ENCODE measurements around the gene COBL. TPM values are rescaled to one million over a fixed set of nuclear protein-coding genes. Genes with fewer than 3 reads are reported as not detected.
A peak's percentile ranks its signal among the peaks of the same experiment; 100 is the strongest.

The COBL gene
- total and polyA plus RNA-seq, 12 donors = 0.09 to 1.4 (median 0.53) TPM

GRCh38 chr7:51068401-51068800 lies 248.2 kb downstream of the COBL start:
- H3K4me3 ChIP-seq = no peak overlapping the region
- no peaks in the 10 kb centered on the region for H3K36me3 ChIP-seq (replicated peaks in 1 of 2)
- intact Hi-C loops (cut with DNase I) = loop anchor here (10.0 kb wide), 2 partner anchors 284 to 594 kb away; partner anchors contain the start of gene GRB10 (in 1 of the 2)
- WGBS, 4 donors = 65 to 77% (median 74%) methylated on average over 4 of the region's 4 CpGs
- DNase-seq = no peak
- H3K9me3 ChIP-seq (replicated peaks in 1 of 3) = no peaks in the 10 kb centered on the region
- peaks cover 0 to 5% of the 10 kb centered on the region in 2 donors for H3K4me1 ChIP-seq (replicated peaks in 1 of 2)
- H3K27me3 ChIP-seq = no peaks in the 10 kb centered on the region
- TF ChIP-seq CTCF (IDR thresholded peaks at IDR 0.05) (no peak), POLR2A (IDR thresholded peaks at IDR 0.05) (no peak)
- no peak overlapping the region for H3K27ac ChIP-seq

- no peak overlapping the region for H3K27ac ChIP-seq
- DNase-seq = peak; percentile 47 to 91 (median 73)
Measured at GRCh38 chr7:51067757-51068156, 248.9 kb downstream of the COBL start.

GRCh38 chr7:51067258-51067657 lies 249.4 kb downstream of the COBL start:
- no peak for DNase-seq
- intact Hi-C loops (cut with DNase I) = loop anchor here (10.0 kb wide), 2 partner anchors 282 to 592 kb away; partner anchors contain the start of gene GRB10 (in 1 of the 2)
- TF ChIP-seq CTCF (IDR thresholded peaks at IDR 0.05) = no peak
- TF ChIP-seq POLR2A (IDR thresholded peaks at IDR 0.05) = no peak

More at GRCh38 chr7:51067757-51068156, 248.9 kb downstream of the COBL start:
- 43 to 51% (median 44%) methylated on average over 6 to 7 of the region's 7 CpGs for WGBS, 4 donors
- intact Hi-C loops (cut with DNase I) = loop anchor here (10.0 kb wide), 2 partner anchors 283 to 593 kb away; partner anchors contain the start of gene GRB10 (in 1 of the 2)
- peaks cover 0 to 5% of the 10 kb centered on the region in 2 donors for H3K4me1 ChIP-seq (replicated peaks in 1 of 2)
- H3K36me3 ChIP-seq (replicated peaks in 1 of 2) = no peaks in the 10 kb centered on the region
- no peaks in the 10 kb centered on the region for H3K9me3 ChIP-seq (replicated peaks in 1 of 3)
- no peak overlapping the region for H3K4me3 ChIP-seq
- no peaks in the 10 kb centered on the region for H3K27me3 ChIP-seq
- TF ChIP-seq CTCF (IDR thresholded peaks at IDR 0.05) = peak; percentile 54 to 74 (median 68)
- TF ChIP-seq POLR2A (IDR thresholded peaks at IDR 0.05) = no peak

GRCh38 chr7:51066405-51066882 lies 250.2 kb downstream of the COBL start:
- Histone ChIP-seq H3K4me3 (no peak overlapping the region), H3K4me1 (replicated peaks in 1 of 2) (peaks cover 0 to 5% of the 10 kb centered on the region in 2 donors), H3K27ac (no peak overlapping the region), H3K27me3 (no peaks in the 10 kb centered on the region), H3K36me3 (replicated peaks in 1 of 2) (no peaks in the 10 kb centered on the region), H3K9me3 (replicated peaks in 1 of 3) (no peaks in the 10 kb centered on the region)
- intact Hi-C loops (cut with DNase I) = loop anchor here (10.0 kb wide), 2 partner anchors 282 to 592 kb away; partner anchors contain the start of gene GRB10 (in 1 of the 2)
- 83 to 89% (median 85%) methylated on average over 5 of the region's 5 CpGs for WGBS, 4 donors
- DNase-seq = no peak
- TF ChIP-seq CTCF (IDR thresholded peaks at IDR 0.05) (no peak), POLR2A (IDR thresholded peaks at IDR 0.05) (no peak)

More at GRCh38 chr7:51067258-51067657, 249.4 kb downstream of the COBL start:
- Histone ChIP-seq H3K27me3 (no peaks in the 10 kb centered on the region), H3K36me3 (replicated peaks in 1 of 2) (no peaks in the 10 kb centered on the region), H3K4me1 (replicated peaks in 1 of 2) (peaks cover 0 to 5% of the 10 kb centered on the region in 2 donors), H3K27ac (no peak overlapping the region), H3K9me3 (replicated peaks in 1 of 3) (no peaks in the 10 kb centered on the region), H3K4me3 (no peak overlapping the region)

Measured in adrenal gland (tissue), 12 donors.